Activated CD4-positive, alpha-beta T cell treated with anti-CD3 and anti-CD28 coated beads for 1 hour (primary cell): ENCODE measurements around the gene GATA2.

Experiments used
- DNase-seq: peaks from one replicate; pipeline ENCODE4 v3.0.0-alpha.2; 2020

Gene GATA2

DNA sequence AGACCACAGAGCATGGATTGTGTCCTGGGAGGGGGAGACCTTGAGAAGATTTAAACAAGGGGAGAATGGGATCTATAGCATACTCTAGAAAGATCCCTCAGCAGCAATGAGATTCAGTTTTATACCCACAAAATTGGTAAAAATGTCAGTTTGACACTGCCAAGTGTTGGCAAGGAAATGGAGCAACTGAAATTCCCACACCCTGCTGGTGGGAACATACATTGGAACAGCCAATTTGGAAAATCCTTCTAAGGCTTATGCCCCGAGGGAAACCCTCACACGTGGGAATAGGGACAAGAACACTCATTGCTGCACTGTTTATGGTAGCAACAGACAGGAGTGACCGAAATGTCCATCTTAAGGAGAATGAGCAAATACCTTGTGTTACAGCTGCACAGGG is 21.3 kb downstream of the GATA2 start:
- DNase-seq, result no peak

DNA sequence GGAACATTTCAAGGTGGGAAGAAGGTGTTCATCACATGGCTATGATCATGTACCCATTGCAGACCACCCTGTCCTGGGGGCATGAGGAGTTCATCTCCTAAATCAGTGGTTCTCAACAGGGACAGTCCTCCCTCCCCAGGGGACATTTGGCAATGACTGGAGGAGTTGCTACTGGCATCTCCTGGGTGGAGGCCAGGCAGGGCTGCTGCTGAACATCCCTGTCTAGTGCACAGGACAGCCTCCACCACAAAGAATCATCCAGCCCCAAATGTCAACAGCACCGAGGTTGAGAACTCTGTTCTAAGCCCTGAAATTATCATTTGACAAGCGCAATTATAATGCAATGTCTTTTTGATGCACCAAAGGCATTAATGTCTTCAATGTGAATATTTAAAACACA is 21.9 kb downstream of the GATA2 start:
- DNase-seq, result no peak

DNA sequence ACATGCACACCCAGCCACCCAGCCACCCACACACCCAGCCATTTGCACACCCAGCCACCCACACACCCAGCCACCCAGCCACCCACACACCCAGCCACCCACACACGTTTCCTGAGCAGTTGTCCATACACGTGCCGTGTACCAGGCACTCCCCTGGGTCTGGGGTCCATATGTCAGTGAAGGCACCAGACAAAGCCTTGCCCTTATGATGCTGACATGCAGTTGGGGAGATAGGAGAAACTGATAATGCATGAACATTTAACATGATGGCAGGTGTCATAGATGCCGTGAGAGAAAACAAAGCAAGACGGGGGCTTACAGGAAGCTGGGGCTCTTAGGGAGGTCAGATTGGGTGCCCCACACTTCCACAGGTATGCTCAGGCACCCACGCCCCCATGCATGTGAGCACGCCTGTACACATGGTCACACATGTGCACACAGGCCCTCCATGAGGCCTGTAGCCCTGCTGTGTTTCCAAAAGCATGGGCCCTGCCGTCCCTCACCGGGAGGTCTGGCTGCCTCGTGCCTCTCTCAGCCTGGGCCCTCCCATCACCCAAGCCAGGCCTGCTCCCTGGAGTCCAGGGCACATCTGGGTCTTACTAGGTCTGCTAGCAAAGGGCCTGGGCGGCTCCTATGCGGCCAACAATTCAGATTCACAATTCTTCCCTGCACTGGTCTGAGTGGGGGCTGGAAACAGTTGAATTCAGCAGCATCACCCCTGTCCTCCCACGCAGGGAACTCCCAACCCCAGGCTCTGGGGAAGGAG is 22.7 kb downstream of the GATA2 start:
- no peak for DNase-seq

DNA sequence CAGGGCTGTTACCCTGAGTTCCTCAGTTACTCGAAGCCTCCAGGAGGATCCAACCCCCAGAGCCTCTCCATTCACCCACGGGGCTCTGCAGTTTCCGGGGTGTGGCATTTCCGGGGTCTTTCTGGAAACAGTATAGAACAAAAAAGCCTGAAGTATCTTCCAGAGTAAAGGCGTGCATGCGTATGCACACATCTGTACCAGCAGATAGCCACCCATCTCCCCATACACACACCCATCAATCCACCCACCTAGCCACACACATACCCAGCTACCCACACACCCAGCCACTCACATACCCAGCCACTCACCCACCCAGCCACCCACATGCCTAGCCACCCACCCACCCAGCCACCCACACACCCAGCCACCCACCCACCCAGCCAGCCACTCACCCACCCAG is 23.4 kb downstream of the GATA2 start:
- no peak for DNase-seq

DNA sequence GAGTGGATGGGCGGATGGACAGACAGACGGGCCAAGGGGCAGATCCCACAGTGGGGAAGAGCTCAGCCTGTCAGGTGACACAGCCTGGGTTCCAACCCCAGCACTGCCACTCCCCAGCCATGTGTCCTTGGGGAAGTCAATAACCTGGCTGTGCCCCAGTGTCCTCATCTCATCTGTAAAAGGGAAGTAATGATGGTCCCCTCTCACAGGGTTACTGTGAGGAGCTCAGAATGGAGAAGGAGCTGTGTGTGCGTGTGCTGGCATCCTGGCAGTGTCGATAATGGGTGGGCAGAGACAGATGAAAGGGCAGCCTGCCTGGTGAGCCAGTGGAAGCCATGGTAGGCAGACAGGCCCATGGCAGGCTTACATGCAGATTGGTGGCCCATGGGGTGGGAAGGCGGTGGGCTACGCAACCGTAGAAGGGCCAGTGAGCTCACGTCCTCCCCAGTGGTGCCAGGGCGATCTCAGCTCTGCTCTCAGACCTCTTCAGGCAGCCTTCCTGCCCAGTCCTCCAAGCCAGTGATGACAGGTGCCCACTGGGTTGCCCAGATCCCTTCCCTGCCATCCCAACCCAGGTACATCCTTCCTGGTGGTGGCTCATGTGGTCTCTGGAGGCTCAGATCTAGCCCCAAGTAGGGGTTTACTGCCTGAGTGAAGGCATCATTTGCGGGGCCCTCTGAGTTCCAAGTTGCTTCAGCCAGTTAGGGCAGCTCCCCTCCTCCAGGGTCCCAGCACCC is 24.0 kb downstream of the GATA2 start:
- no peak for DNase-seq

DNA sequence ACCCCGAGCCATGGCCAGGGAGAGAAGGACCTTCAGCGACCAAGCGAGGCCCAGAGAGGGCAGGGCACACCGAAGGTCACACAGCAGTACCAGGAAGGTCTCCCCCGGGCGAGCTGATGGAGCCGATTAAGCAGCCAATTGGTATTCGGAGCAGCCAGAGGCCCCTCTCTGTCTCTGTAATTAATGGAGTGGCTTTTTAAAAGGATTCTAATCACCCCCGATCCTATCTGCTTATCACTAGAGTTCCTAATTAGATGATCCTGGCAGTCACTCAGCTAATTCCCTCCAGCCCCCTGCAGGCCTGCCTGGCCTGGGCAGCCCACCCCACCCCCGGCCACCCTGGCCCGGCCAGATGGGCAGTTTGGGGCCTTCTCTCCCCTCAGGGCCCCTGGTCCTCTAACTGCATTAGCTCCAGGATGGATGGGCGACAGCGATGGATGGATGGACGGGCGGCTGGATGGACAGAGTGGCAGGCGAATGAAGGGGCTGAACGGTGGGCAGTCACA is 24.7 kb downstream of the GATA2 start:
- DNase-seq, result no peak

DNA sequence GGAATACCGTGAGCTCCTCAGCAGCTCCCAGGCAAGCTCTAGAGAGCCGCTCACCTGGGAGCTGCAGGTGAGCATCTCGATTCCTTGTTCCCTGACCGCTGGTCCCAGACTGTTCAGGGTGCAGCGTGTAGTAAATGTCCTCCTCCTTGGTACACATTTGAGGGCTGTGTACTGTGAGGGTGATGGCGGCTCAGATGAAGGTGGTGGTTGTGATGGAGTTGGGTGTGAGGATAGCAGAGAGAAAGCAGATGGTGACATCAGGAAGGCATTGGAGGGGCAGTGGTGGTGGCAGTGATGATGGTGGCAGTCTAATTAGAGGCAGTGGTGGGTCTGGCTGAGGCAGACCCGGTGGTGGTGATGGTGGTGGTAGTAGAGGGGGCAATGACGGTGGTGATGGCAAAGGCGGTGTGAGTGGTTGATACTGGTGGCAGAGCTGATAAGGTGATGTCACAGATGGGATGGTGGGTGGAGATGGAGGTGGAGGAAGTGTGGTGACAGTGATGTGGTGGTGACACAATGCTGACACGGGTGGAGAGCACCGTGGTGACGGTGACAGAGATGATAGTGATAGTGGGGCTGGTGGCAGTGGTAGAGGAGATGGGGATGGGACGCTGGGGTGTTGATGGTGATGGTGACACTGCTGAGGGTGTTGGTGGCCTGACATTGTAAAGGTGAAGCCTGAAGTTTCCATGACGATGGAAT is 26.0 kb downstream of the GATA2 start, which contains the start of gene DNAJB8:
TSS of gene DNAJB8 (minus strand) at position 51 of the 702 bp plus-strand sequence. CDS start 3,645 bp downstream, outside the sequence.
- no peak for DNase-seq

DNA sequence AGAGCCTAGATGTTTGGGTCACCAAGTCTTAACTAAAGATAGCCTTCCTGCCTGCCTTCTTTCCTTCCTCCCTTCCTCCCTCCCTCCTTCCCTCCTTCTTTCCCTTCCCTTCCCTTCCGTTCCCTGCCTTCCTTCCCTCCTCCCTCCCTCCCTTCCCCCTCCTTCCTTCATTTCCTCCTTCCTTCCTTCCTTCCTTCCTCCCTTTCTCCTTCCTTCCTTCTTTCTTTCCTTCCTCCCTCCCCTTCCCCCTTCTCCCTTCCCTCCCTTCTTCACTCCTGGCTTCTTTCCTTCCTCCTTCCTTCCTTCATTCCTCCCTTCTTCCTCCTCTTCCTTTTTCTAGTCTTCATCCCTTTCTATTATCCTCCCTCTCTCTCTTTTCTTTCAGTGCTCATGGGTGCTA is 28.3 kb downstream of the GATA2 start:
- no peak for DNase-seq

DNA sequence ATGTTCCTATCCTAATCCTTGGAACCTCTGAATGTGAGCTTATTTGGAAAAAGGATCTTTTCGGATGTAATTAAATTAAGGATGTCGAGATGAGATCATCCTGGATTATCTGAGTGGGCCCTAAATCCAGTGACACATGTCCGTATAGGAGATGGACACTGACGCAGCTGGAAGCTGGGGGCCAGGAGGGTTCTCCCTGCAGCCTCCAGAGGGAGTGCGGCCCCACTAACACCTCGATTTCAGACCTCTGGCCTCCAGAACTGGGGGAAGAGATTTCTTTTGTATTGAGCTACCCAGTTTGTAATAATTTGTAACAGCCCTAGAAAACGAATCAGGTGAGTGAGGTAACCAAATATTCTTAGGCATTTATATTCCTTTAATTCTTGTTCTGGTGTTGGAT is 28.8 kb downstream of the GATA2 start:
- no peak for DNase-seq

DNA sequence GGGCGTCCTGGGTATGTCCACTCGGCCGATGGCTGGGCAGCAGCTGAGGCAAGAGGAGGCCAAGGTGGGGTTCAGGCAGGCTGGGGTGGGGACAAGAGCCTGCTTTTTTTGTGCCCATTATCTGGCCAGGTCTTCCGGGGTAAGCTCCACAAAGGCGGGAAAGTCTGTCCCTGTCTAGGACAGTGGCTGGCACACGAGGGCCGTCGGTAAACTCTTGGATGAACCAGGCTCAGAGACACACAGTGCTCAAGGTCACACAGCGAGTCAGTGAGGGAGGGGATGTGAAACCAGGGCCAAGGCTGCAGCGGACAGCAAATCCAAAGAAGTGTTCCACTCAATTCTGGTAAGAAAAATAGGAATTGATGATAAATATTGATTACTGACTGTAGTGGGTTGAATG is 29.2 kb downstream of the GATA2 start:
- no peak for DNase-seq

DNA sequence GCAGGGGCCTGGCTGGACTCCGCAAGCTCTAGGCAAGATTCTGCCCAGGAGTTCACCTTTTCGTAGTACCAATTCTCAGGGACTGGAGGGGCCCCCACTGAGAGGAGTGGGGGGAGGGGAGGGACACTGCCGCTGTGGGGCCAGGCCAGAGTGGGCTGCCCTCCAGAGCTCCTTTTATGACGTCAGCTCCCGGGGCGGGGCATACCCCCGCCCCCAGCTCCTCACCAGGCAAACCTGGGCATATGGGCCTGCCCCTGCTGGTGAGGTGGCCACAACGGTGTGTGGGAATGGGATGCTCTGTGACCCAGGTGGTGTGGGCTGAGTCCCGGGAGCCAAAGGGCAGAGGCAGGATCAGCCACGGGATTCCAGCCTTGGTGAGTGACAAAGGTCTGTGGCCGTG is 29.6 kb downstream of the GATA2 start:
- no peak for DNase-seq

DNA sequence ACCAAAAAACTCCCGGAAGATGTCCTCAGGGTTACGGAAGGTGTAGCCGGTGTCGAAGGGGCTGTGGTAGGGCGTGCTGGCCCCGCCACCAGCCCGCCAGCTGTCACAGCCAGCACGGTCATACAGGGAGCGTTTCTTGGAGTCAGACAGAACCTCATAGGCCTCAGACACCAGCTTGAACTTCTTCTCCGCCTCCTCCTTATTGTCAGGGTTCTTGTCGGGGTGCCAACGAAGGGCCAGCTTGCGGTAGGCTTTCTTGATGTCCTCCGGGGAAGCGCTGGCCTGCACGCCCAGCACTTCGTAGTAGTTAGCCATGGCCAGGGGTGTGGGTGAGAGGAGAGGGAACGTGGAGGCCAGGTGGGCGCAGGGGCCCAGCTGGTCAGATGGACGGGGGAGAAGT is 30.1 kb downstream of the GATA2 start:
- DNase-seq, result no peak

DNA sequence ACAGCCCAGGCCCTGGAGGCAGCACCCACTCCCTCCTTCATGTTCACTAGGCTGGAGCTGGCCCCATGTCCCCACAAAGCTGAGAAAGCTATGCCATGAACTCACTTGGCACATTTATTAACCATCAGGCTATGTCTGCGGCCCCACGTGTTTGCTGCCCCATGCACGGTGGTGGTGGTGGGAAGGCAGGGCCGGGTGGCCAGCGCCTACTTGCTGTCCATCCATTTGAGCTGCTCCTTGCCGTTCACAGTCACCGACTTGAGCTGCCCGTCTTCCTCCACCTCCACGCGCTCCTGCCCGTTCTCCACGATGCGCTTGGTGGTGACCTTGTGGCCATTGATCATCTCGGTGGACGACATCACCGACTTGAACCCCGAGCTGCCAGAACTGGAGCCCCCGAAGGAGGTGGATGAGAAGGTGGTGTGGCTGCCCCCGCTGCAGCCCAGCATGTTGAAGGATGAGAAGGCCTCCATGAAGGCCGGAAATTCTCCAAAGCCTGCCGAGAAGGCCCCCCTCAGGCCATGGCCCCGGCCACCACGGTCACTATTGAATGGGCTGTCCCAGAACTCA is 30.6 kb downstream of the GATA2 start:
- no peak for DNase-seq

DNA sequence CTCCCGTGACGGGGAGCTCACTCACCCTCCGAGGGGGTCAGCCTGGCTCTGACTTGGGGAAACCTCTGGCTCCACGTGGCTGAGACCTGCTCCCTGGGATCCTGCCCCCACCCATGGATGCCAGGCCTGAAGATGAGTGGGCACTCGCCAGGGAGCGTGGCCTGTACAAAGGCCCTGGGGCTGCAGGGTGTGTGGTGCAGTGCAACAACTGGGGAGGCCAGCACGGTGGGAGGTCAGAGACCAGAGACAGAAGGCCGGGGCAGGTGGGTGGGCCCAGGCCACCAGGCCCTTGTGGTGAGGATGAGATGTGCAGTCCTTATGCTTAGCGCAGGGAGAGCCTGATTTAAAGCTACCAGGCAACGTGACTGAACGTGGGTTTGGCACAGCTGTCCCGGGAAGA is 31.3 kb downstream of the GATA2 start:
- no peak for DNase-seq

DNA sequence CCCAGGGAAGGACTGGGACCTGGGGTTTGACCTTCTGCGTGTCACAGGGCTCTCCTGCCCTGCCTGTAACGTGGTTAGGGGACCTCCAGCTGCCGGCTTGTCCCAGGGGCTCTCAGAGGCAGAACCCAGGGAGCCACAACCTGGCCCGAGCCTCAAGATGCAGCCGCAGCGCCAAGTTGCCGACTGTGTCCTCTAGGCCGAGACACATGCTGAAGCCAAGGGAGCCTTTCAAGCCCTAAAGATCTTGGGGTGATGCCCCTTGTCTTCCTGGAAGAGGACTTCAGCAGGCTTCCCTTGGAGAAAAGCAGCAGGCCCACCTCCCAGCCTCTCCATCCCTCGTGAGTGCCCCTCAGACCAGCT is 33.6 kb downstream of the GATA2 start:
- DNase-seq, result no peak

DNA sequence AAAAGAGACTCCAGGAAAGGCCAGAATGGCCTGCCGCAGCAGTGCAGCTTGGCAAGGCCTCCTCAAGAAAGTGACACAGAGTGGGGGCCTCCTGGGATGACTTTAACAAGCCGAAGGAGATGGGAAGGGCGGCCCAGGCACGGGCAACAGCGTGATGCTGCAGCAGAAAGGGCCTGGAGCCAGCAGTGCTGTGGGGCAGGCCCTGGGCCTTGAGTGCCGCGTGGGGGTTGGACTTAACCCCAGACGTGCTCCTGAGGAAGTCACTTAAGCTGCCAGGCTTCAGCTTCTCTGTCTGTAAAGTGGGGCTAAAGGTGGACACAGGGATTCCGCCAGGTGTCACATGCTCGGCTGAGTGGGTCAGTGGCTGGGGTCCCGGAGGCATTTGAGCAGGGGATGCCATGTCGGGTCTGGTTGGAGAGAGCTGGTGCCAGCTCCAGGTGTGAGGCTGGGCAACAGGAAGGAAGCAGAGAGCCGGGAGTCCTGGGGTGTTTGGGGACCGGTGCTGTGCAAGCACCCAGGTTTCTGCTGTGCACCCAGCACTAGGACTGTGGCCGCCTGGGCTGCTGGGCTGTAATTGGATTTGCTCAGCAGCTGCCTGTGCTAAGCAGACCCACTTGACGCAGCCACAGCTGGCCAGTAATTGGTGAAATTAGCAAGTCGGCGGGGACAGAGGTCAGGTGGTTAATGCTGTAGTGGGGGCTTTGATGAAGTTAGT is 34.1 kb downstream of the GATA2 start:
- no peak for DNase-seq

DNA sequence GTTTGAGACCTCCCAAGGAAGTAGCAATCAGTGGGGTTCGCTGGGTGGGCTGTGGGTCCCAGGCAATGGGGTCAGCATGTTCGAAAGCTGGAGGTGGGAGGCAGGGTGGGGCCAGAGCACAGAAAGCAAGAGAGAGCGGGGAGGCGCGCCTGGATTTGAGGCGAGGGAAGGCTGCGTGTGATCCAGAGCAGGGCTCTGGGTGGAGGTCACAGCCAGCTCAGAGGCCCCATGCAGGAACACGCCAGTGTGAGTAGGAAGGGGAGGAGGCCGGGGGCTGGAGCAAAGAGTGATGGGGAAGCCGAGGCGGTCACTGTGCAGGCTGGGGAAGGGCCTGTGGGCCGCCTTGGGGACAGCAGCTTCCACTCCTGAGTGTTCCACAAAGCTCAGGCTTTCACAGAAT is 35.1 kb downstream of the GATA2 start:
- DNase-seq, result no peak

DNA sequence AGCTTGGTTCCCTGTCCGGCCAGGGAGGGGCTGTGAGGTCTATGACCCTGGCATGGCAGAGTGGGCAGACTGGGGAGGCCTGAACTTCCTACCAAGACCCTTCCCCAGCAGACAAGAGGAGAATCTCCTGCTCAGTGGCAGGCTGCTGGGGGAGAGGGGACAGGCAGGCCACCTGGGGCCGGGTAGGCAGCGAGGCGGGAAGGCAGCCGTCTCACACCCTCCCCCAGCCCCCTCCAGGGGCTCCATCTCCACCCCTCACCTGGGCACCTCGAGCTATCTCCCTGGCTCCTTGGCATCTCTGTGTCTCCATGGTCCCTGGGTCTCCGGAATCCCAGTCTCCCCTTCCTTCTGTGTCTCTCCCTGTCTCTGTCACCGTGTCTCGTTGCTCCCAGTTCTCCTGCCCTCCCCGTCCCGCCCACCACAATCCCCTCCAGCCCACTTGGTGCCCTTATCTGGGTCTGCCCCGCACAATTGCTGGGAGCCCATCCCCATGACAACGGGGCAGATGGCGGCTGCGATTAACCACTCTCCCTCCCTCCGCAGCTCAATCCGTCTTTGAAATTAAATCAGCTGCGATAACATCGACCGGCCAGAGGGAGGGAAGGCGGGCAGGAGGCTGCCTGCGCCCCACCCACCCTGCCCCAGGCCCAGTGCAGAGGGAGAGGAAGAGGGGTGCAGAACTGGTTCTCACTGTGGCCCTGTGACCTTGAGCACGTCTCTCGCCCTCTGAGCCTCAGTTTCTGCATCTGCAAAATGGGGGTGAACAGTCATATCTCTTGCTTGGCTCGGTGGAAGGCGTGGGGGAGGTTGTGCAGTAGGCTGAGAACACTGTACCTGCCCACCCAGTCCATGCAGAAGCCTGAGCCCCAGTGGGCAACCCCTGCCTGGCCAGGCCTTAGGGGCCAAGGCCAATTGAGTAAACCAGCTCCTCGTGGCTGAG is 36.0 kb downstream of the GATA2 start:
- DNase-seq, result no peak

DNA sequence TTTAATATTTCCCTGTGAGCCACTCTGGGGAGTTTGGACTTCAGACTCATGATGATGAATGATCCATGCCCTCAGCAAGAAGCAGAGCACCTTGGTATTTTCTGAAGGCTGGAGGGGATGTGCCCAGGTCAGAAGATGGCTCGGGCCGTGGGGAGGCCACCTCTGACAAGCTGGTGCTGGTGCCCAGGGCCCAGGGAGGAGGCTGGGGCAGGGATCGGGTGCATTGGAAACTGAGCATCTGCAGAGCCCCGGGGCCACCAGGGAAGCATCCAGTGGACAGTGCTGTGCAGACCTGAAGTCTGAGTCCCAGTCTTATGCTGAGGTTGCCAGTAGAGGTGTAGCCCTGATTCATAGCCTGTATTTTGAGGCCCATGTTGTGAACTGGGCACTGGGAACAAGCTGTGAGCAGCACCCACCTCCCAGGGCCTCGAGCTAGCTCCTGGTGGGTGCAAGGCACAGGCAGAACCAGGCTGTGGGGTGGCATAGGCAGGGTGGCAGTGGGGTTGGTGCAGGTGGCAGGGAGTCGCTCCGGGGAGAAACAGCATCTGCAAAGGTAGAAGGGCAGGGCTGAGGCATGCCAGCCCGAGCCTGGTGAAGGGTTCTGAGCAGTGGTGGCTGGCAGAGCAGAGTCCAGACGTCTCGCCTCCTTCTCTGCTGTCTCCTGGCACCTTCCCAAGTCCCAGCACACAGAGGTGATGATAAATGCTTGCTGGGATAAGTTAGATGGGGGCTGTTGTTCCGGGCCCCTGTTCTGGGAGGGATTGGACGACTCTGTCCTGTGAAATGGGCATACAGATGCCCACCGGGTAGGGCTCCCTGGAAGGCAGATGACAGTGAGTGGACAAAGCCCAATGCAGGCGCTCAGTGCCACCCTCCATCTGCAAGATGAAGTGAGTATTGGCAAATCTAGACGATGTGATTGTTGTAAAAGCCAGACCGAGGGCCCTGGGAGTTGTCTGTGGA is 36.9 kb downstream of the GATA2 start:
- DNase-seq, result no peak

DNA sequence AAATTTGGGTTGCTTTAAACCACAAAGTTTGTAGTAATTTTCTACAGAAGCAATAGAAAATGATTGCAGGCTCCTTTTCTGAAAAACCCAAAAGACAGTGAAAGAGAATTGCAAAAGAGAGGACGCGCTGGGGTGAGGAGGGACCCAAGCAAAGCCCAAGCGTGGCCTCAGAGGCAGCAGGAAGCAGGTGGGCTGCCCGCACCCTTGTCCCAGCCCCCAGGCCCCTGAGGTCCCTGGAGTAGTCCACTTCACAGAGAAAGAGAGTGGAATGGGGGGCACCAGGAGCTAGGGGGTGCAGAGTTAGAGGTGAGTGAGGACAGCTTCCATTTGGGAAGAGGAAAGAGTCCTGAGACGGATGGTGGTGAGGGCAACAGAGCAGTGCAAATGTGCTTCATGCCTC is 37.9 kb downstream of the GATA2 start:
- DNase-seq, result no peak

DNA sequence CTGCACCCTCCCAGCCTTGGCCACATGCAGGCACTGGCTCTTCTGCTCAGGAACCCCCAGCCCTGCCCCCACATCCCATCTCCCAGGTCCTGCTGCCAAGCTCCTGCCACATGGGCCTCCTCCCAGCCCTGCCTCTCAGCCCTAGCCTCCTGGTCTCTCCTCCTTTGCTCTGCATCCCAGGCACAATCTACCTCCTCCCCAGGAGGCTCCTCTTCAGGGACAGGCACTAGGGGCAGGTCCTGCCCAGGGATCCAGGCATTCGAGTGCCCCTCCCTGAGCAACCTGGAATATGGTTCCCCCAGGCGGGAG is 38.7 kb downstream of the GATA2 start:
- DNase-seq, result no peak
